ENCODE measurements around the gene CEP57L1. TPM values are rescaled to one million over a fixed set of nuclear protein-coding genes. Genes with fewer than 3 reads are reported as not detected.

Gene CEP57L1
- total RNA-seq, 1 donor from 2014 or later: 11.0 TPM

DNA sequence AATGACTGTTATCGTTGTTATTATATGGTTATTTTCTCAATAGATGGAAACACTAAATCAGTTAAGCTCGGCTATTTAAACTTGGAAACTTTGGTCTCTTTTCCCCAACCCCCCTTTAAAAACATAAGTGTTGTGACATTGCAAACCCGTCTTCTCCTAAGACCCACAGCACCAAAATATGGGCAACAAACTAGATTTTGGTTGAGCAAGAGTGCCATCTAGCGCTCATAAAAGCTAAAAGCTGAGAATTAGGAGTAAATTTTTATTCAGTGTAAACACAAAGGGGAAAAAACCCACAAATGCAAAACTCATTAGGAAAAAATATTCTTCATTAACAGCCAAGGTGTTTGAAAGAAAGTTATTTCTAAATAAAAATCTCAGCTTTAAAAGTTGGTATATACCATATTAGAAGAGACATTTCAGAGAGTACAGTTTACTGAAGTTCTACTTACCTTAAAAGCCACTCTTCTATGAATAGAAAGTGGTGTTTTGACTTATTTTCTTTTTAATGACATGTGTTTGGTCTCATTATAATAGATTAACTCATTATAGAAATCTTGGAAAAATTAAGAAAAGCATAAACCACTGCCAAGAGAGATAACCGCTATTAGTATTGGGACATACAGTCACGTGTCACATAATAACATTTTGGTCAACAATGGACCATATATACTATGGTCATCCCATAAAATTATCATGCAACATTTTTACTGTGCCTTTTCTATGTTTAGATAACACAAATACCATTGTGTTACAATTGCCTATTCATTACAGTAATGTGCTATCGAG, 21.8 kb upstream of the CEP57L1 start:
- TF ChIP-seq, protein P1, sequence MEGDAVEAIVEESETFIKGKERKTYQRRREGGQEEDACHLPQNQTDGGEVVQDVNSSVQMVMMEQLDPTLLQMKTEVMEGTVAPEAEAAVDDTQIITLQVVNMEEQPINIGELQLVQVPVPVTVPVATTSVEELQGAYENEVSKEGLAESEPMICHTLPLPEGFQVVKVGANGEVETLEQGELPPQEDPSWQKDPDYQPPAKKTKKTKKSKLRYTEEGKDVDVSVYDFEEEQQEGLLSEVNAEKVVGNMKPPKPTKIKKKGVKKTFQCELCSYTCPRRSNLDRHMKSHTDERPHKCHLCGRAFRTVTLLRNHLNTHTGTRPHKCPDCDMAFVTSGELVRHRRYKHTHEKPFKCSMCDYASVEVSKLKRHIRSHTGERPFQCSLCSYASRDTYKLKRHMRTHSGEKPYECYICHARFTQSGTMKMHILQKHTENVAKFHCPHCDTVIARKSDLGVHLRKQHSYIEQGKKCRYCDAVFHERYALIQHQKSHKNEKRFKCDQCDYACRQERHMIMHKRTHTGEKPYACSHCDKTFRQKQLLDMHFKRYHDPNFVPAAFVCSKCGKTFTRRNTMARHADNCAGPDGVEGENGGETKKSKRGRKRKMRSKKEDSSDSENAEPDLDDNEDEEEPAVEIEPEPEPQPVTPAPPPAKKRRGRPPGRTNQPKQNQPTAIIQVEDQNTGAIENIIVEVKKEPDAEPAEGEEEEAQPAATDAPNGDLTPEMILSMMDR (IDR thresholded peaks at IDR 0.05; ENCODE audit: unreplicated experiment): peak; percentile 69
- no peaks in the 10 kb centered on the region for H3K9me3 Mint-ChIP-seq (ENCODE audit: unreplicated experiment)
- H3K27me3 Mint-ChIP-seq (ENCODE audit: unreplicated experiment): no peaks in the 10 kb centered on the region
- peaks cover 13% of the 10 kb centered on the region for H3K4me1 Mint-ChIP-seq (ENCODE audit: unreplicated experiment)
- H3K4me3 Mint-ChIP-seq (ENCODE audit: unreplicated experiment): no peak overlapping the region
- DNase-seq (ENCODE audit: low spot score): peak; percentile 37
- no peak overlapping the region for H3K27ac Mint-ChIP-seq (ENCODE audit: unreplicated experiment)
- H3K36me3 Mint-ChIP-seq (ENCODE audit: low read depth, unreplicated experiment): no peaks in the 10 kb centered on the region

DNA sequence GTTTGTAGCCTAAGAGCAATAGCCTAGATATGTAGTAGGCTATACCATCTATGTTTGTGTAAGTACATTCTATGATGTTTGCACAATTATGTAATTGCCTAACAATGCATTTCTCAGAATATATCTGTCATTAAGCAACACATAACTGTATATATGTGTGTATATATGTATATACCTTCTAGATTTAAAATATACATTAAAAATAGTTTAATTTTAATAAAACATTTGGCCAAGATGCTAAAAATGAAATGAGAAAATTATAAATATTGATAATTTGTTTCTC, 21.2 kb upstream of the CEP57L1 start:
- H3K9me3 Mint-ChIP-seq (ENCODE audit: unreplicated experiment): no peaks in the 10 kb centered on the region
- no peak overlapping the region for H3K4me3 Mint-ChIP-seq (ENCODE audit: unreplicated experiment)
- no peaks in the 10 kb centered on the region for H3K27me3 Mint-ChIP-seq (ENCODE audit: unreplicated experiment)
- peaks cover 13% of the 10 kb centered on the region for H3K4me1 Mint-ChIP-seq (ENCODE audit: unreplicated experiment)
- no peaks in the 10 kb centered on the region for H3K36me3 Mint-ChIP-seq (ENCODE audit: low read depth, unreplicated experiment)
- no peak for DNase-seq (ENCODE audit: low spot score)
- no peak overlapping the region for H3K27ac Mint-ChIP-seq (ENCODE audit: unreplicated experiment)
- TF ChIP-seq, protein P1 (IDR thresholded peaks at IDR 0.05; ENCODE audit: unreplicated experiment): no peak

DNA sequence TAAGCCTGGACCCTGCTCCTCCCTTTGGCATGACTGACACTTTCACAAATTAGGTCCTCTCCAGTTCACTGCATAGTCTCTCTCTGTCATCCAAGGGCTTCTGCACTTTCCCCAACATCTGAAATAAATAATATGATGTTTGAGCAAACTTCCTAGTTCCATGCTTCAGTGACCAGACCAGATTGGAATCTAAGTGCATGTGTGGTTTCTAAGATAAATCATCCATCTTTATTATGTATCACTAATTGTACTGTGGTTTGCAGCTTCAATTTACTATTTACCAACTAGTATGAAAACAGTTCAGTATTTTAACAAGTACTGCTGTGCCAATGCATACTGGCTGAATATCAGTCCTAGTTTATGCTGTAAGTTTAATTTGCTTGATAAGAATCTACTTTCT, 19.4 kb upstream of the CEP57L1 start:
- DNase-seq (ENCODE audit: low spot score): no peak
- no peaks in the 10 kb centered on the region for H3K36me3 Mint-ChIP-seq (ENCODE audit: low read depth, unreplicated experiment)
- no peak overlapping the region for H3K4me3 Mint-ChIP-seq (ENCODE audit: unreplicated experiment)
- H3K9me3 Mint-ChIP-seq (ENCODE audit: unreplicated experiment): no peaks in the 10 kb centered on the region
- TF ChIP-seq, protein P1 (IDR thresholded peaks at IDR 0.05; ENCODE audit: unreplicated experiment): no peak
- H3K27me3 Mint-ChIP-seq (ENCODE audit: unreplicated experiment): no peaks in the 10 kb centered on the region
- peaks cover 13% of the 10 kb centered on the region for H3K4me1 Mint-ChIP-seq (ENCODE audit: unreplicated experiment)
- H3K27ac Mint-ChIP-seq (ENCODE audit: unreplicated experiment): no peak overlapping the region

DNA sequence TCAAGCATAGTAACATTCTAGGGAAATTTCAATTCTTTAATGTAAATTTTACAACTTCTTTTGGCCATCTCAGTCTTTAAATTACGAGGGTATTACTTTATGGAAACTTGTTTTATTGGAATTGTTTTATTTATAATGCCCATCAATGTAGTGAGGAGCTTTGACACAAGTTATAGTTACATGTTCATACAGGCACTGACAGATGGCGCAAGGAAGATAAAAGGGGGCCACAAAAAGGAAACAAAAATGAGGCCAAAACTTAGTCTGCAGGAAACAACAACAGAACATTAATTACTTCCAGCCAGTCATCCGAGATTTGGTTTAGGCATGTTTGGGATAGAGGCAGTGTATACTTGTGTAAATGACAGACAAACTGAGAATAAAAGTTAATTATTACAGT, 18.9 kb upstream of the CEP57L1 start:
- H3K36me3 Mint-ChIP-seq (ENCODE audit: low read depth, unreplicated experiment): no peaks in the 10 kb centered on the region
- H3K9me3 Mint-ChIP-seq (ENCODE audit: unreplicated experiment): no peaks in the 10 kb centered on the region
- H3K27me3 Mint-ChIP-seq (ENCODE audit: unreplicated experiment): no peaks in the 10 kb centered on the region
- H3K27ac Mint-ChIP-seq (ENCODE audit: unreplicated experiment): no peak overlapping the region
- H3K4me3 Mint-ChIP-seq (ENCODE audit: unreplicated experiment): no peak overlapping the region
- DNase-seq (ENCODE audit: low spot score): no peak
- TF ChIP-seq, protein P1 (IDR thresholded peaks at IDR 0.05; ENCODE audit: unreplicated experiment): no peak
- H3K4me1 Mint-ChIP-seq (ENCODE audit: unreplicated experiment): peaks cover 13% of the 10 kb centered on the region

DNA sequence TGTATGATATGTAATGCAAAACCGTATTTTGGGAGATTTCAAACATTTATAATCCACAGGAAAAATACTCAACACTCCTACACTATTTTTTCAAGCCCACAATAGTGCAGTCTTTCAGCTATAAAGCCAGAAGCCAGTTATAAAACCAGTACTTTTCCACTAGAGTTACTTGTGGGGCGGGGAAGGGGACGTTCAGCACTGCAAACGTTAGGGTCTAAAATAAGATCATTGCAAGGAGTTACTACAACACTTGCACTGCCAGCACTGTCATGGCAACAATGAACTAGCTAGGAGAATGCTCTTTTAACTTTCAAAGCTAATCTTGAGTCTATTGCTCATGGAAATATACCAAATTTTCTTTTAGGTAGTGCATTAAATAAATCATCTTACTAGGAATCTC, 15.3 kb upstream of the CEP57L1 start:
- Mint-ChIP-seq H3K9me3 (ENCODE audit: unreplicated experiment) (no peaks in the 10 kb centered on the region), H3K36me3 (ENCODE audit: low read depth, unreplicated experiment) (no peaks in the 10 kb centered on the region), H3K4me1 (ENCODE audit: unreplicated experiment) (peaks cover 10% of the 10 kb centered on the region), H3K27ac (ENCODE audit: unreplicated experiment) (no peak overlapping the region), H3K27me3 (ENCODE audit: unreplicated experiment) (no peaks in the 10 kb centered on the region), H3K4me3 (ENCODE audit: unreplicated experiment) (no peak overlapping the region)
- TF ChIP-seq, protein P1 (IDR thresholded peaks at IDR 0.05; ENCODE audit: unreplicated experiment): no peak
- no peak for DNase-seq (ENCODE audit: low spot score)
